HEK293 (cell line): Measurements from ENCODE around the gene MYLK4.

Experiments
- CTCF ChIP-seq: fragments of 450-650 bp; formaldehyde crosslinking; IDR thresholded peaks from 2 replicates; pipeline ENCODE4 v1.5.1; 2016; ENCODE audit warnings: missing biosample characterization, missing genetic modification characterization
- SALL2 ChIP-seq: fragments of 450-650 bp; formaldehyde crosslinking; IDR thresholded peaks from 2 replicates; pipeline ENCODE4 v1.5.0; 2017; ENCODE audit warnings: missing biosample characterization, mild to moderate bottlenecking, missing genetic modification characterization, borderline replicate concordance
- TRIM28 ChIP-seq: IDR thresholded peaks from 2 replicates; pipeline ENCODE4 v1.6.1; 2011; ENCODE audit warnings: low read length, control low read depth, borderline replicate concordance
- WT1 ChIP-seq: fragments of 450-650 bp; formaldehyde crosslinking; IDR thresholded peaks from 2 replicates; pipeline ENCODE4 v1.5.1; 2016; ENCODE audit warnings: missing biosample characterization, missing genetic modification characterization
- ZBTB11 ChIP-seq: fragments of 450-650 bp; formaldehyde crosslinking; conservative IDR thresholded peaks from 2 replicates; pipeline ENCODE4 v1.5.1; 2016; ENCODE audit warnings: low read depth, missing biosample characterization, missing genetic modification characterization
- ZBTB21 ChIP-seq: fragments of 450-650 bp; formaldehyde crosslinking; IDR thresholded peaks from 2 replicates; pipeline ENCODE4 v1.5.1; 2017; ENCODE audit warnings: missing biosample characterization, missing genetic modification characterization
- ZBTB49 ChIP-seq: fragments of 450-650 bp; formaldehyde crosslinking; IDR thresholded peaks from 2 replicates; pipeline ENCODE4 v1.5.1; 2016; ENCODE audit warnings: missing biosample characterization, missing genetic modification characterization, low read depth
- ZBTB7A ChIP-seq: fragments of 450-650 bp; formaldehyde crosslinking; IDR thresholded peaks from 2 replicates; pipeline ENCODE4 v1.5.1; 2016; ENCODE audit warnings: low read depth, missing biosample characterization, missing genetic modification characterization
- ZNF114 ChIP-seq: fragments of 450-650 bp; formaldehyde crosslinking; IDR thresholded peaks from 2 replicates; pipeline ENCODE4 v1.5.0; 2017; ENCODE audit warnings: missing biosample characterization, missing genetic modification characterization
- ZNF18 ChIP-seq: fragments of 450-650 bp; formaldehyde crosslinking; IDR thresholded peaks from 2 replicates; pipeline ENCODE4 v1.5.1; 2016; ENCODE audit warnings: missing biosample characterization, missing genetic modification characterization
- ZNF324 ChIP-seq: fragments of 450-650 bp; formaldehyde crosslinking; IDR thresholded peaks from 2 replicates; pipeline ENCODE4 v1.5.1; 2016; ENCODE audit warnings: missing biosample characterization, missing genetic modification characterization
- ZNF335 ChIP-seq: fragments of 450-650 bp; formaldehyde crosslinking; conservative IDR thresholded peaks from 2 replicates; pipeline ENCODE4 v1.5.1; 2016; ENCODE audit warnings: missing biosample characterization, missing genetic modification characterization
- ZNF555 ChIP-seq: fragments of 450-650 bp; formaldehyde crosslinking; conservative IDR thresholded peaks from 2 replicates; pipeline ENCODE4 v1.5.1; 2017; ENCODE audit warnings: missing biosample characterization, mild to moderate bottlenecking, missing genetic modification characterization, inconsistent platforms
- ZNF830 ChIP-seq: fragments of 450-650 bp; IDR thresholded peaks from 2 replicates; pipeline ENCODE4 v1.5.0; 2018; ENCODE audit warnings: missing biosample characterization, missing genetic modification characterization, low read depth, mild to moderate bottlenecking, moderate library complexity

- TF ChIP-seq CTCF (tag by site-specific recombination) (no peak), SALL2 (tag by site-specific recombination) (no peak), ZBTB7A (tag by site-specific recombination) (no peak), ZNF114 (tag by site-specific recombination) (no peak), ZBTB21 (tag by site-specific recombination) (no peak), ZNF324 (tag by site-specific recombination) (no peak), ZBTB49 (tag by site-specific recombination) (no peak), ZNF18 (no peak), ZNF555 (no peak), ZNF830 (no peak), ZNF335 (tag by site-specific recombination) (no peak), TRIM28 (no peak), WT1 (tag by site-specific recombination) (no peak), ZBTB11 (tag by site-specific recombination) (no peak)
These were observed 22.1 kb upstream of the MYLK4 start for GRCh38 chr6:2772840-2773239.
